Uterus (tissue), 2 donors: ENCODE data around the gene TNRC18.
"Not testable (repeated sequence)": the region's sequence is repeated elsewhere in the genome, so short reads cannot be mapped to it uniquely, and the experiment has no call there.

ENCODE experiments used
- POLR2A ChIP-seq, 2 donors: fragments of 450-650 bp; IDR thresholded peaks; one replicate each; pipeline ENCODE4 v1.6.1; 2016; ENCODE audit warnings: antibody characterized with exemption in 2 of 2, mild to moderate bottlenecking in 1 of 2, moderate library complexity in 1 of 2
- TF ChIP-seq, protein P1 (sequence below), 4 experiments: fragments of 200-600 bp in 2 of 4; fragments of 450-650 bp in 2 of 4; sonication (generic) in 2 of 4; IDR thresholded peaks; one replicate each; pipeline ENCODE4 v1.5.1; 2016 to 2019; ENCODE audit warnings: antibody characterized with exemption in 4 of 4, mild to moderate bottlenecking in 2 of 4, moderate library complexity in 1 of 4

DNA sequence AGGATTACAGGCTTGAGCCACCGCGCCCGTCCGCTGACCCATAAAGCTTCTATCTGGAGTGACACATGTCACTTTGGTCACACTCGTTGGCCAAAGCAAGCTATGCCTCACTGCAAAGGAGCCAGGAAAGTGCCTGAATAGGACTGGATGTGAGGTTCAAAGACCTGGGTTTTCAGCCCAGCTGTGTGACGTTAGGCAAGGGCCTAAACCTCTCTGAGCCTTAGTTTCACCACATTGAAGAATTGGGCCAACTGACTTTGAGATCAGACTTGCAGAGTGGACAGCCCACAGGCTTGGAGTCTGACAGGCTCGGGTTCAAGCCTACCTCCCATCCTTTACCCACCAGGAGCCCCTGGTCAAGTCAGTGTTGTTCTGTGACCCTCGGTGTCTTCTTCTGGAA lies 135.1 kb downstream of the TNRC18 start:
- TF ChIP-seq, protein P1, sequence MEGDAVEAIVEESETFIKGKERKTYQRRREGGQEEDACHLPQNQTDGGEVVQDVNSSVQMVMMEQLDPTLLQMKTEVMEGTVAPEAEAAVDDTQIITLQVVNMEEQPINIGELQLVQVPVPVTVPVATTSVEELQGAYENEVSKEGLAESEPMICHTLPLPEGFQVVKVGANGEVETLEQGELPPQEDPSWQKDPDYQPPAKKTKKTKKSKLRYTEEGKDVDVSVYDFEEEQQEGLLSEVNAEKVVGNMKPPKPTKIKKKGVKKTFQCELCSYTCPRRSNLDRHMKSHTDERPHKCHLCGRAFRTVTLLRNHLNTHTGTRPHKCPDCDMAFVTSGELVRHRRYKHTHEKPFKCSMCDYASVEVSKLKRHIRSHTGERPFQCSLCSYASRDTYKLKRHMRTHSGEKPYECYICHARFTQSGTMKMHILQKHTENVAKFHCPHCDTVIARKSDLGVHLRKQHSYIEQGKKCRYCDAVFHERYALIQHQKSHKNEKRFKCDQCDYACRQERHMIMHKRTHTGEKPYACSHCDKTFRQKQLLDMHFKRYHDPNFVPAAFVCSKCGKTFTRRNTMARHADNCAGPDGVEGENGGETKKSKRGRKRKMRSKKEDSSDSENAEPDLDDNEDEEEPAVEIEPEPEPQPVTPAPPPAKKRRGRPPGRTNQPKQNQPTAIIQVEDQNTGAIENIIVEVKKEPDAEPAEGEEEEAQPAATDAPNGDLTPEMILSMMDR (IDR thresholded peaks at IDR 0.05), result not testable (repeated sequence)
- TF ChIP-seq POLR2A (IDR thresholded peaks at IDR 0.05), result not testable (repeated sequence)
